22Rv1 (cell line): ENCODE data around the gene F2R.
"Not testable (repeated sequence)": the region's sequence is repeated elsewhere in the genome, so short reads cannot be mapped to it uniquely, and the experiment has no call there.

Experiments
- H3K27ac ChIP-seq: fragments of 450-650 bp; 2 replicates; pipeline ENCODE4 v1.5.1; 2017
- ZFX ChIP-seq: fragments of 450-650 bp; IDR thresholded peaks from 2 replicates; pipeline ENCODE4 v1.6.1; 2017; ENCODE audit warnings: antibody characterized with exemption, borderline replicate concordance
- TF ChIP-seq, protein P1 (sequence below): fragments of 450-650 bp; IDR thresholded peaks from 2 replicates; pipeline ENCODE4 v1.5.1; 2017; ENCODE audit warnings: mild to moderate bottlenecking

F2R gene

DNA sequence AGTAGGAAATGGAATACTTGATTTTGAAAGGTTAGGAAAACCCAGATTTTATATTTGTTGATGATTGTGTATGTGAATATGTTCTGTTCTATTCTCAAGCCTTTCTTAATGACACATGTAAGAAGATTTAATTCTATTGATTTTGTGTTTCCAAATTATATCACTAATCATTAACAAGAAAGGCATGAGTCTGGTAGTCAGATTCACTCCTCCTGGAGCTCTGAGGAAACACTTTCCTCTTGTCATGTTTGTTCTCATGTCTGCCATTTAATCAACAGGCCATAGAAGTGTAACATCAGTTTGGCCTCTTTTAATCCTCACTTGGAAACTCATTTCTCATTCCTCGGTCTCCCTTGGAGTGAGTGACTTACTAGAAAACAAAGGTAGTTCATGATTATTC lies 40.6 kb upstream of the F2R start:
- H3K27ac ChIP-seq = no peak overlapping the region
- TF ChIP-seq, protein P1, sequence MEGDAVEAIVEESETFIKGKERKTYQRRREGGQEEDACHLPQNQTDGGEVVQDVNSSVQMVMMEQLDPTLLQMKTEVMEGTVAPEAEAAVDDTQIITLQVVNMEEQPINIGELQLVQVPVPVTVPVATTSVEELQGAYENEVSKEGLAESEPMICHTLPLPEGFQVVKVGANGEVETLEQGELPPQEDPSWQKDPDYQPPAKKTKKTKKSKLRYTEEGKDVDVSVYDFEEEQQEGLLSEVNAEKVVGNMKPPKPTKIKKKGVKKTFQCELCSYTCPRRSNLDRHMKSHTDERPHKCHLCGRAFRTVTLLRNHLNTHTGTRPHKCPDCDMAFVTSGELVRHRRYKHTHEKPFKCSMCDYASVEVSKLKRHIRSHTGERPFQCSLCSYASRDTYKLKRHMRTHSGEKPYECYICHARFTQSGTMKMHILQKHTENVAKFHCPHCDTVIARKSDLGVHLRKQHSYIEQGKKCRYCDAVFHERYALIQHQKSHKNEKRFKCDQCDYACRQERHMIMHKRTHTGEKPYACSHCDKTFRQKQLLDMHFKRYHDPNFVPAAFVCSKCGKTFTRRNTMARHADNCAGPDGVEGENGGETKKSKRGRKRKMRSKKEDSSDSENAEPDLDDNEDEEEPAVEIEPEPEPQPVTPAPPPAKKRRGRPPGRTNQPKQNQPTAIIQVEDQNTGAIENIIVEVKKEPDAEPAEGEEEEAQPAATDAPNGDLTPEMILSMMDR = no peak
- TF ChIP-seq ZFX = no peak

DNA sequence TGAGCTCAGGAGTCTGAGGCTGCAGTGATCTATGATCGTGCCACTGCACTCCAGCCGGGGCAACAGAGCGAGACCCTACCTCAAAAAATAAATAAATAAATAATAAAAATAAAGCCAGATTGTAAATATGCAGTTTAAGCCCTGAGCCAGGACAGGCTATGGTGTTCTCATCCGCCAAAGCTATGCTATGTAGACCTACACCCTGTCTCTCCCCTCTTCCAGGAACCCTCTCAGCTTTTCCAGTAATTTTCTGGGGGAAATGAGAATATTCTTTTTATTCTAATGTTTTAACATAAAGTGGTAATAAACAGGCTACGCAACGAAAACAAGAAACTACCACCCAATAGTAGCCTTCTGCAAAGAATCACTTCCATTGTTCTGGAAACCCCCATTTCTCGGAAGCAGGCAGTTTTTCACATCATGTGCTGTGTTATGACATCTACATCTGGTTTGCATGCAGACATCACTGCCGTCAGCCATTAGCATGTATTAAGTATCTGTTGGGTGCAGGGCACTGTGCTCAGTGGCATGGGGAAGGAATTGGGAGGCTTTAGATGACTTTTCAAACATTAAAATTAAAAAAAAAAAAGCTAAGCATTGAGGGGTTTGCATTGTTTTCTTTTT lies 38.0 kb upstream of the F2R start:
- TF ChIP-seq ZFX = no peak
- TF ChIP-seq, protein P1 = no peak

DNA sequence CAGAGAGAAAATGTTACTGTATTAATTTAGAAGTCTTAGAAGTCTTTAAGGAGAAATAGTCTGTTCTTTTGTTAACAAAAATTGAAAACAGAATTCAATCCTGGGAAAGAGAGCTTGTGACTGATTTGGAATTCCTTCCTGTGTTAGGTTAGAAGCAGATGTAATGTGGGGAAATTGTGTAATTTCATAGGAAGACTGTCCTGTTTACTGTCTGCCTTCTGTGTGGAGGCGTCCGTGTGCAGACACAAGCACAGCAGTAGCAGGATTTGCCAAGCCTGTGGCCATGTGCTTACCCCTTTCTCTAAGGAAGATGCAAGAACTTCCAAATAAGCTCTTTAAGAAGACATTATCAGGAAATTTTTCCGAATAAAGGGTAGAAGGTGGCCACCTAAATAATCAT lies 36.7 kb upstream of the F2R start:
- no peak overlapping the region for H3K27ac ChIP-seq
- TF ChIP-seq ZFX = no peak
- TF ChIP-seq, protein P1 = no peak

More for the DNA sequence above, 38.0 kb upstream of the F2R start:
- H3K27ac ChIP-seq = no peak overlapping the region

DNA sequence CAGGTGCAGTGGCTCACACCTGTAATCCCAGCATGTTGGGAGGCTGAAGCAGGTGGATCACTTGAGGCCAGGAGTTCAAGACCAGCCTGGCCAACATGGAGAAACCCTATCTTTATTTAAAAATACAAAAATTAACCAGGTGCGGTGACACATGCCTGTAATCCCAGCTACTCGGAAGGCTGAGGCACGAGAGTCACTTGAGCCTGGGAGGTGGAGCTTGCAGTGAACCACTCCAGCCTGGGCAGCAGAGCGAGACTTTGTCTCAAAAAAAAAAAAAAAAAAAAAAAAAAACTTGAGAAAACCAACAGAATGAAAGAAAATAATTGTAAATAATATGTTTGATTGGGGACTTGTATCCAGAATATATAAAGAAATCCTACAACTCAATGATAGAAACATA lies 35.1 kb upstream of the F2R start:
- H3K27ac ChIP-seq = not testable (repeated sequence)

DNA sequence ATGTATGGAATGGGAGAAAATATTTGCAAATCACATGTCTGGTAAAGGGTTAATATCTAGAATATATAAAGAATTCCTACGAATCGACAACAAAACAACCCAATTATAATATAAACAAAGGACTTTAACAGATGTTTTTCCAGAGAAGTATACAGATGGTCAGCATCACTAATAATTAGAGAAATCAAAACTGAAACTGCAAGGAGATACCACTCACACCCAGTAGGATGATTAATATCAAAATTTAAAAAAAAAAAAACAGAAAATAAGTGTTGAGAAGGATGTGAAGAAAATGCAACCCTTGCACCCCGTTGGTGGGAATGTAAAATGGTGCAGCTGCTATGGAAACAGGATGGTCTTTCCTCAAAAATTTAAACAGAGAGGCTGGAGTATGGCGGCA lies 34.6 kb upstream of the F2R start:
- TF ChIP-seq ZFX = no peak
- TF ChIP-seq, protein P1 = no peak
- H3K27ac ChIP-seq = no peak overlapping the region

DNA sequence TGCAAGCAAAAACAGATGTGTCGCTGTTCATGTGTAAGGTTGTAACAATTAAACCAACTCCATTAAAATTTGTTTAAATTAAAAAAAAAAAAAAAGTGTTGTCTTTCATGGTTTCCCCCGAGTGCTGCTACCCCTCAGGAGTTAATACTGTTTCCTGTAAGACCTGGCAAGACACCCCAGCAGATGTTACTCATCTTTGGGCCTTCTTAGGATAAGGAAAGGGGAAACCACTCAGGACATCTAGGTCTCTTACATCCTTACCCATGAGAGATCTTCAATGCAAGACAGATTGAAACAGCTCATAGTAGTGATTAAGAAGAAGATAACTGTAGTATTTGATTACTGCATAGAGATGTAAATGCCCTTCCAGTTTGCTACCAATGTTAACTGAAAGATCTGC lies 33.5 kb upstream of the F2R start:
- TF ChIP-seq ZFX = no peak
- TF ChIP-seq, protein P1 = no peak

DNA sequence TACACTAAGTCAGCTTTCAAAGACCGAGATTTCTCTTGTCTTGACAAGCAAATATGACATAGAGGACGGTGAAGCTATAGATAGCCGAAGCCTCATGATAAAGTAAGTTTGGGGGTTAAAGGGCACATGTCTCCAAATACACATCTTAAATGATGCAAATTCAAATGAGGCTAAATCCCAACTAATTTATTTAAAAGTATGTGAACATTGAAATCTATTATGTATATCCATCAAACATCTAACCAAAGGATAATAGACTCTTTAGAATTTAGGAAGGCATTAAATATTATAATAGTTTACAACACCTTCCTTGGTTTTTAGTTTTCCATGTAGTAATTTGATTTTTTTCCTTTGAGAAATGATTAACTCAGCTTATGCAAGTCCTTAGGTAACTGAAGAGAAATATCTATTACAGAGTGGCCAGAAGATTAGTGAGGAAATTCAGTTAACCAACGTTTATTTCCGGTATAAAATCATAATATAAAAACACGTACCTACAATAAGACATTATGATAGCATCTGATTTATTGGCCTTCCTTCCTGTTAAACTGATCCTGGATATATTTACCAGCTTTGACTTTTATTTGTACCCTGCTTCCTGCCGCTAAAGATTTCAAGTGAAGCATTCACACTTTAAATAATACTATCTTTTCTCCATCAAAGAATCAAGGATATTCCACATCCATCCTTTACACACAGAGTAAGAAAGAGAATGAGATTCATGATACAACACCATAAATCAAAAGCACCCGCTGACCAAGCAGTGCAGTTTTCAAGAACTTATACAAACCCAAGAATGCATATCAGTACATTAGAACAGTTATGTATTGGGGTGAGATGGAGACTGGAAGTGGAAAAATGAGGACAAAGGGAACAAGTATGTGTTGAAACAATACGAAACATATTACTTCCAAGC lies 31.9 kb upstream of the F2R start:
- H3K27ac ChIP-seq = no peak overlapping the region
- no peak for TF ChIP-seq ZFX
- TF ChIP-seq, protein P1 = no peak

More for the DNA sequence above, 33.5 kb upstream of the F2R start:
- H3K27ac ChIP-seq = no peak overlapping the region
